ENCODE results near the gene BICRAL. TPM values are rescaled to one million over a fixed set of nuclear protein-coding genes. Genes with fewer than 3 reads are reported as not detected.

Gene BICRAL
- total and polyA plus RNA-seq, 2 donors (not counting 3 experiments of a cell fraction or from before 2014, with no cell fraction given), result 5.6 to 6.8 TPM

GRCh38 chr6:42787063-42787472 lies 5.2 kb downstream of the BICRAL start:
- no TSS peak for BruUV-seq (replicated peaks)
- intact Hi-C loops (cut with micrococcal nuclease) (no loop called here), dilution Hi-C loops (cut with MboI; ENCODE audit: extremely low pct_ligation_motif_present, low sequenced_read_pairs) (no loop called here)
- no peak overlapping the region for H3K9ac ChIP-seq (replicated peaks; ENCODE audit: extremely low read depth, insufficient read depth, low read length)
- H3K4me2 ChIP-seq (ENCODE audit: insufficient read depth, low read length), result no peak overlapping the region
- POLR2A ChIA-PET, result interaction anchor here (1.2 kb wide), 1 partner anchor 41 kb away, joined by 5 read pairs; the partner anchor contains the start of gene TBCC
- H3K27me3 ChIP-seq (ENCODE audit: control insufficient read depth in 2 of 2, insufficient read depth in 2 of 2, low read length in 2 of 2), result no peaks in the 10 kb centered on the region
- H3K9me3 ChIP-seq (replicated peaks; ENCODE audit: control insufficient read depth, insufficient read depth, low read length), result no peaks in the 10 kb centered on the region
- no peak for FAIRE-seq
- no peaks in the 10 kb centered on the region for H3K9me1 ChIP-seq (replicated peaks; ENCODE audit: control insufficient read depth, extremely low read depth, insufficient read depth, low read length)
- TF ChIP-seq GATA2 (IDR thresholded peaks at IDR 0.05; ENCODE audit: insufficient read depth, insufficient read length, low read depth, low read length) (no peak), POLR2A (IDR thresholded peaks at IDR 0.05; ENCODE audit: low read depth, low read length) (no peak), FOS (IDR thresholded peaks at IDR 0.05; ENCODE audit: borderline replicate concordance, insufficient read depth, low read length) (no peak), EZH2 (IDR thresholded peaks at IDR 0.05; ENCODE audit: borderline replicate concordance, low read depth, low read length, severe bottlenecking) (no peak), JUN (IDR thresholded peaks at IDR 0.05; ENCODE audit: borderline replicate concordance, insufficient read depth, insufficient read length, low read depth) (no peak), CTCF (IDR thresholded peaks at IDR 0.05; ENCODE audit: extremely low read depth in 1 of 2, insufficient read depth in 1 of 2, low read depth in 1 of 2, low read length in 2 of 2) (no peak), MYC (IDR thresholded peaks at IDR 0.05; ENCODE audit: low read depth, low read length) (no peak), POLR2AphosphoS5 (IDR thresholded peaks at IDR 0.05; ENCODE audit: insufficient read depth, low read depth, low read length) (no peak)
- TF ChIP-seq, protein P1, sequence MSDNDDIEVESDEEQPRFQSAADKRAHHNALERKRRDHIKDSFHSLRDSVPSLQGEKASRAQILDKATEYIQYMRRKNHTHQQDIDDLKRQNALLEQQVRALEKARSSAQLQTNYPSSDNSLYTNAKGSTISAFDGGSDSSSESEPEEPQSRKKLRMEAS (IDR thresholded peaks at IDR 0.05; ENCODE audit: insufficient read depth, insufficient read length), result no peak
- no peak overlapping the region for H2AFZ ChIP-seq (ENCODE audit: low read depth, low read length)
- no peak overlapping the region for H3K4me3 ChIP-seq (replicated peaks in 1 of 3; ENCODE audit: insufficient read depth in 1 of 3, low read depth in 1 of 3, low read length in 3 of 3)
- no peaks in the 10 kb centered on the region for H3K36me3 ChIP-seq (ENCODE audit: control insufficient read depth in 2 of 2, extremely low read depth in 1 of 2, insufficient read depth in 2 of 2, low read length in 2 of 2)
- peaks cover 10% of the 10 kb centered on the region for H3K4me1 ChIP-seq (ENCODE audit: control insufficient read depth, extremely low read depth, insufficient read depth, low read length)
- H3K79me2 ChIP-seq (ENCODE audit: control insufficient read depth, insufficient read depth, low read length), result peaks cover 46% of the 10 kb centered on the region
- H3K27ac ChIP-seq (ENCODE audit: insufficient read depth, low read depth, low read length), result no peak overlapping the region
- no peaks in the 10 kb centered on the region for H4K20me1 ChIP-seq (replicated peaks; ENCODE audit: control insufficient read depth, extremely low read depth, insufficient read depth, low read length)
- CTCF ChIA-PET, result interaction anchor here (1.3 to 1.4 kb wide), 2 partner anchors 38 to 94 kb away, joined by 3 read pairs; no protein-coding TSS in a partner anchor
- no peak for DNase-seq (ENCODE audit: low read depth, low spot score)

Data from endothelial cell of umbilical vein (primary cell).